ENCODE data around the gene SPANXN5. TPM values are rescaled to one million over a fixed set of nuclear protein-coding genes. Genes with fewer than 3 reads are reported as not detected.
"Not testable (repeated sequence)": the region's sequence is repeated elsewhere in the genome, so short reads cannot be mapped to it uniquely, and the experiment has no call there.

The SPANXN5 gene, protein sequence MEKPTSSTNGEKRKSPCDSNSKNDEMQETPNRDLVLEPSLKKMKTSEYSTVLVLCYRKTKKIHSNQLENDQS
- not detected for polyA plus RNA-seq

GRCh38 chrX:52797327-52797726, at the start of gene SPANXN5:
Gene SPANXN5, minus strand, starts transcription at chrX:52797427. Its CDS starts 79 bp downstream, at chrX:52797348.
- H3K27ac ChIP-seq (ENCODE audit: low read depth in 2 of 2, low read length in 1 of 2); H3K36me3 ChIP-seq (ENCODE audit: control insufficient read depth in 2 of 2, insufficient read depth in 2 of 2, low read length in 1 of 2); H3K4me3 ChIP-seq (ENCODE audit: low read depth in 1 of 2, low read length in 2 of 2); H3K4me1 ChIP-seq (ENCODE audit: control insufficient read depth in 2 of 2, insufficient read depth in 2 of 2, low read length in 1 of 2); H3K9me3 ChIP-seq (ENCODE audit: control insufficient read depth in 2 of 2, insufficient read depth in 1 of 2, low read depth in 1 of 2, low read length in 1 of 2); H3K27me3 ChIP-seq (ENCODE audit: control insufficient read depth in 1 of 2, insufficient read depth in 2 of 2, low read length in 2 of 2): not testable (repeated sequence)
- WGBS, 2 donors, result 80 to 86% methylated on average over 2 of the region's 2 CpGs

DNA sequence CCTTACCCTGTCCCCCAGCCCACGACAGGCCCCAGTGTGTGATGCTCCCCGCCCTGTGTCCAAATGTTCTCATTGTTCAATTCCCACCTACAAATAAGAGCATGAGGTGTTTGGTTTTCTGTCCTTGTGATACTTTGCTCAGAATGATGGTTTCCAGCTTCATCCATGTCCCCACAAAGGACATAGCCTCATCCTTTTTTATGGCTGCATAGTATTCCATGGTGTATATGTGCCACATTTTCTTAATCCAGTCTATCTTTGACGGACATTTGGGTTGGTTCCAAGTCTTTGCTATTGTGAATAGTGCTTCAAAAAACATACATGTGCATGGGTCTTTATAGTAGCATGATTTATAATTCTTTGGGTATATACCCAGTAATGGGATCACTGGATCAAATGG, 46.4 kb upstream of the SPANXN5 start:
- H3K4me3 ChIP-seq (ENCODE audit: low read depth in 1 of 2, low read length in 2 of 2); H3K27ac ChIP-seq (ENCODE audit: low read depth in 2 of 2, low read length in 1 of 2); H3K36me3 ChIP-seq (ENCODE audit: control insufficient read depth in 2 of 2, insufficient read depth in 2 of 2, low read length in 1 of 2); H3K9me3 ChIP-seq (ENCODE audit: control insufficient read depth in 2 of 2, insufficient read depth in 1 of 2, low read depth in 1 of 2, low read length in 1 of 2); H3K4me1 ChIP-seq (ENCODE audit: control insufficient read depth in 2 of 2, insufficient read depth in 2 of 2, low read length in 1 of 2); H3K27me3 ChIP-seq (ENCODE audit: control insufficient read depth in 1 of 2, insufficient read depth in 2 of 2, low read length in 2 of 2): not testable (repeated sequence)
- 81 to 83% methylated on average over 3 of the region's 3 CpGs for WGBS, 2 donors

DNA sequence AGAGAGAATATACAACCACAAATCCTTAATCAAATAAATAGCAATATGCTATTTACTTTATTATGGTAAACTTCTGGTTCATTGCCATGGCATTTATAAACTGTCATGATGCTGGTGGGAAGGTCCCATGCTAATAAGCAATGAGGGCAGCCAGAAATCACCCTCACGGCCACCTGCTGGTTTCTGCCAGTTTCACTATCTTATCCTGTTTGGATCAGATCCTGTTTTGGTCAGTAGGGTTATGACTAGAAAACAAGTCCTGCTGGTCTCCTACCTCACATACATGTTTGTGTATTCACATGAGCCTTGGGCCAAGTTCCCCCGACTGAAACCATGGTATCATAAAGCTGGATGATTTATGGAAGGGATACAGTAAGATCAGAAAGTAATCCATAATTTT, 41.9 kb upstream of the SPANXN5 start:
- H3K4me1 ChIP-seq (ENCODE audit: control insufficient read depth in 2 of 2, insufficient read depth in 2 of 2, low read length in 1 of 2), result no peaks in the 10 kb centered on the region
- WGBS, 2 donors, result 39 to 40% methylated on average over 2 of the region's 2 CpGs
- no peak overlapping the region for H3K27ac ChIP-seq (ENCODE audit: low read depth in 2 of 2, low read length in 1 of 2)
- no peaks in the 10 kb centered on the region for H3K36me3 ChIP-seq (ENCODE audit: control insufficient read depth in 2 of 2, insufficient read depth in 2 of 2, low read length in 1 of 2)
- H3K27me3 ChIP-seq (ENCODE audit: control insufficient read depth in 1 of 2, insufficient read depth in 2 of 2, low read length in 2 of 2), result no peaks in the 10 kb centered on the region
- no peaks in the 10 kb centered on the region for H3K9me3 ChIP-seq (ENCODE audit: control insufficient read depth in 2 of 2, insufficient read depth in 1 of 2, low read depth in 1 of 2, low read length in 1 of 2)
- H3K4me3 ChIP-seq (ENCODE audit: low read depth in 1 of 2, low read length in 2 of 2), result no peak overlapping the region

DNA sequence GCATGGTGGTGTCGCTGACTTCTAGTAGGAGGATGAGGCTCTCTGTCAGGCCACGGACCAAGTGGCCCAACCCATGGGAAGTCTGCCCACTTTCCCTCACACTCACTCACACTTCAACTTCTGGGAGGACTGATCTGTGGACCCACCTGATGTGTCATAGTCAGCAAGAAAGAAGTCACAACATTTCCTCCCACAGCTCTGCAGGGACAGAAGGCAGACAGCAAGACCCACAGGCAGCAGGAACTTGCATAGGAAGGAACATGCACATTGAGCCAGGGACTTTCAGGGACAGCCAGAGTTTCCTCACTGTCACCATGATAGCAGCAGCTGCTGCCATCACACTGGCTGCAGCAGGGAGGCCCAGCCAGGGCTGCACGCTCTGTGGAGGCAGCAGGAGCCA, 33.3 kb upstream of the SPANXN5 start:
- H3K36me3 ChIP-seq (ENCODE audit: control insufficient read depth in 2 of 2, insufficient read depth in 2 of 2, low read length in 1 of 2), result no peaks in the 10 kb centered on the region
- no peak overlapping the region for H3K27ac ChIP-seq (ENCODE audit: low read depth in 2 of 2, low read length in 1 of 2)
- no peaks in the 10 kb centered on the region for H3K9me3 ChIP-seq (ENCODE audit: control insufficient read depth in 2 of 2, insufficient read depth in 1 of 2, low read depth in 1 of 2, low read length in 1 of 2)
- no peaks in the 10 kb centered on the region for H3K4me1 ChIP-seq (ENCODE audit: control insufficient read depth in 2 of 2, insufficient read depth in 2 of 2, low read length in 1 of 2)
- H3K27me3 ChIP-seq (ENCODE audit: control insufficient read depth in 1 of 2, insufficient read depth in 2 of 2, low read length in 2 of 2), result no peaks in the 10 kb centered on the region
- H3K4me3 ChIP-seq (ENCODE audit: low read depth in 1 of 2, low read length in 2 of 2), result no peak overlapping the region
- 46 to 59% methylated on average over 3 of the region's 3 CpGs for WGBS, 2 donors

DNA sequence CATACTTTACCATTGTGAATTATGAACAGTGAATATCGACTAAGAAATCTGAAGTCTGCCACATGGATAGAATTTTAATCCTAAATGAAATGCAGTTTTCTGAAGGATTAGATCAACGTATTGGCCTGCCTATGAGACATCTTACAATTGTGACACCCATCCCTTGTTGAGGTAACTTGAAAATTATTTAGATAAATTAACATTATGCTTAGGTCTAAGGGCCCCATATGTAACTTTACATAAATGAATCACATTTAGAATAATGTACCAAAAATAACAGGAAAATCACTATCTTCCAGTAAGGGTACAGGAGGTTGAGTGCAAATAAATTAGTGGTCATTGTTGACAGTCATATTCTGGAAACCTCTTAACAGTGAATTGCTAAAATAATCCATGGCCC, 27.4 kb upstream of the SPANXN5 start:
- H3K4me1 ChIP-seq (ENCODE audit: control insufficient read depth in 2 of 2, insufficient read depth in 2 of 2, low read length in 1 of 2), result no peaks in the 10 kb centered on the region
- H3K4me3 ChIP-seq (ENCODE audit: low read depth in 1 of 2, low read length in 2 of 2), result no peak overlapping the region
- H3K9me3 ChIP-seq (ENCODE audit: control insufficient read depth in 2 of 2, insufficient read depth in 1 of 2, low read depth in 1 of 2, low read length in 1 of 2), result no peaks in the 10 kb centered on the region
- no peak overlapping the region for H3K27ac ChIP-seq (ENCODE audit: low read depth in 2 of 2, low read length in 1 of 2)
- H3K36me3 ChIP-seq (ENCODE audit: control insufficient read depth in 2 of 2, insufficient read depth in 2 of 2, low read length in 1 of 2), result no peaks in the 10 kb centered on the region
- WGBS, 2 donors, result 48 to 59% methylated on average over 2 of the region's 2 CpGs
- H3K27me3 ChIP-seq (ENCODE audit: control insufficient read depth in 1 of 2, insufficient read depth in 2 of 2, low read length in 2 of 2), result no peaks in the 10 kb centered on the region

DNA sequence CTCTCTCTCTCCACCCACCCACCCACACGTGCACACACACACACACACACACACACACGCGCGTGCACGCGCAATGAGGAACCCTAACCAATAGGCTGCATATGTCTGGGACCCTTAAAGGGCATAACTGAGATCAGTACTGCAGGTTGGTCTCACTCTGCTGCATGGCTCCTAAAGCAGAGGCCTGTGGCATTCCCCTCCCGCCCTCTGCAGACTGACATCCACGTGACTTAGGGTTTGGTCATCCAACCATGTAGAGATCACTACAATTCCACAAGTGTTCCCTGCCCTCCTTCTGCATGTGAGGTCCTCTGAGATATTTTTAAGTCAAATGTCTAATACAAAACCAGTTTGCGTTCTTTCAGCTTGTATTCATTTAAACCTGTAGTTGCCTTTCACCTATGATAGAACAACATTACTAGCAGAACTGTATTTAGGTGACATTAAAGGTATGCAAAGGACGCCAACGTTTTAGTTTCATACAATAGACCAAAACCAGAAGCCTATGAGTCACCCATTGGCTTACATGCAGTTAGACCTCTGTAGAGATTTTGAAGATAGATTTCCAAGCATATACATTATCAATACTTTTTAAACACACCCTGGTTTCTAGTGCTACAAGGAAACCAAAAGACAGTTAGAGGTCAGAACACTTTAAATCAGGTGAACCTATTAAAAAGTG, 24.0 kb upstream of the SPANXN5 start:
- H3K9me3 ChIP-seq (ENCODE audit: control insufficient read depth in 2 of 2, insufficient read depth in 1 of 2, low read depth in 1 of 2, low read length in 1 of 2), result no peaks in the 10 kb centered on the region
- 74 to 81% methylated on average over 11 of the region's 11 CpGs for WGBS, 2 donors
- H3K4me3 ChIP-seq (ENCODE audit: low read depth in 1 of 2, low read length in 2 of 2), result no peak overlapping the region
- H3K27me3 ChIP-seq (ENCODE audit: control insufficient read depth in 1 of 2, insufficient read depth in 2 of 2, low read length in 2 of 2), result no peaks in the 10 kb centered on the region
- H3K27ac ChIP-seq (ENCODE audit: low read depth in 2 of 2, low read length in 1 of 2), result no peak overlapping the region
- H3K36me3 ChIP-seq (ENCODE audit: control insufficient read depth in 2 of 2, insufficient read depth in 2 of 2, low read length in 1 of 2), result no peaks in the 10 kb centered on the region
- no peaks in the 10 kb centered on the region for H3K4me1 ChIP-seq (ENCODE audit: control insufficient read depth in 2 of 2, insufficient read depth in 2 of 2, low read length in 1 of 2)

GRCh38 chrX:52819788-52820187, 22.6 kb upstream of the SPANXN5 start:
- no peak overlapping the region for H3K27ac ChIP-seq (ENCODE audit: low read depth in 2 of 2, low read length in 1 of 2)
- H3K4me1 ChIP-seq (ENCODE audit: control insufficient read depth in 2 of 2, insufficient read depth in 2 of 2, low read length in 1 of 2), result no peaks in the 10 kb centered on the region
- H3K9me3 ChIP-seq (ENCODE audit: control insufficient read depth in 2 of 2, insufficient read depth in 1 of 2, low read depth in 1 of 2, low read length in 1 of 2), result no peaks in the 10 kb centered on the region
- H3K36me3 ChIP-seq (ENCODE audit: control insufficient read depth in 2 of 2, insufficient read depth in 2 of 2, low read length in 1 of 2), result no peaks in the 10 kb centered on the region
- H3K4me3 ChIP-seq (ENCODE audit: low read depth in 1 of 2, low read length in 2 of 2), result no peak overlapping the region
- 71 to 86% methylated on average over 4 of the region's 4 CpGs for WGBS, 2 donors
- H3K27me3 ChIP-seq (ENCODE audit: control insufficient read depth in 1 of 2, insufficient read depth in 2 of 2, low read length in 2 of 2), result no peaks in the 10 kb centered on the region

GRCh38 chrX:52811065-52811625, 13.9 kb upstream of the SPANXN5 start, which contains the start of gene XAGE5:
Gene XAGE5, plus strand, starts transcription at chrX:52811287. Its CDS starts 1,280 bp downstream, at chrX:52812567.
- Histone ChIP-seq H3K27me3 (ENCODE audit: control insufficient read depth in 1 of 2, insufficient read depth in 2 of 2, low read length in 2 of 2) (peaks cover 0 to 7% of the 10 kb centered on the region in 2 donors), H3K4me1 (ENCODE audit: control insufficient read depth in 2 of 2, insufficient read depth in 2 of 2, low read length in 1 of 2) (no peaks in the 10 kb centered on the region), H3K4me3 (ENCODE audit: low read depth in 1 of 2, low read length in 2 of 2) (no peak within 1 kb of the TSS), H3K27ac (ENCODE audit: low read depth in 2 of 2, low read length in 1 of 2) (no peak within 1 kb of the TSS), H3K36me3 (ENCODE audit: control insufficient read depth in 2 of 2, insufficient read depth in 2 of 2, low read length in 1 of 2) (no peaks in the 10 kb centered on the region), H3K9me3 (ENCODE audit: control insufficient read depth in 2 of 2, insufficient read depth in 1 of 2, low read depth in 1 of 2, low read length in 1 of 2) (no peaks in the 10 kb centered on the region)
- whole genome bisulfite sequencing, 2 donors, result 84 to 91% methylated on average over 25 of the region's 25 CpGs

DNA sequence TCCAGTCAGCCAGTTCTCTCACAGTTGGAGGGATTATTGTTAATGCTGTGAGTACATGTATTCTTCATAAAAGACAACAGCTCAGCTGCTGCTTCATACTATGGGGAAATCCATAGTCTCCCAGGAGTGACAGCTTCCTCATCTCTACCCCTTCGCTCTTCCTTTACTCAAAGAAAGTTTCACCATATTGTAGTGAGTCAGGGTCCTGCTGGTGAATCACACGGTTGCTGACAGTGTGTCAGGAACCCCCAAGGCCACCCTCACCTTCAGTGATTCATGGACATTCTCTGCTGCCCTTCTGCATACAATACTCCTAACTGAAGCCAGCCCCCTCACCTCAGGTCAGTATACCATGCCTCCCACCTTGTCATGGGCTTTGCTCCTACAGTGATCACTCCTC, 7.6 kb upstream of the SPANXN5 start:
- H3K36me3 ChIP-seq (ENCODE audit: control insufficient read depth in 2 of 2, insufficient read depth in 2 of 2, low read length in 1 of 2); H3K27me3 ChIP-seq (ENCODE audit: control insufficient read depth in 1 of 2, insufficient read depth in 2 of 2, low read length in 2 of 2); H3K27ac ChIP-seq (ENCODE audit: low read depth in 2 of 2, low read length in 1 of 2); H3K4me3 ChIP-seq (ENCODE audit: low read depth in 1 of 2, low read length in 2 of 2); H3K4me1 ChIP-seq (ENCODE audit: control insufficient read depth in 2 of 2, insufficient read depth in 2 of 2, low read length in 1 of 2); H3K9me3 ChIP-seq (ENCODE audit: control insufficient read depth in 2 of 2, insufficient read depth in 1 of 2, low read depth in 1 of 2, low read length in 1 of 2): not testable (repeated sequence)
- 63 to 70% methylated on average over 2 of the region's 2 CpGs for WGBS, 2 donors

- 77 to 82% methylated on average over 8 to 9 of the region's 11 CpGs for WGBS, 2 donors
- not testable (repeated sequence) for H3K27me3 ChIP-seq (ENCODE audit: control insufficient read depth in 1 of 2, insufficient read depth in 2 of 2, low read length in 2 of 2)
Observed at GRCh38 chrX:52773504-52773903, 23.7 kb downstream of the SPANXN5 start.

More at GRCh38 chrX:52773504-52773903, 23.7 kb downstream of the SPANXN5 start:
- not testable (repeated sequence) for H3K27ac ChIP-seq (ENCODE audit: low read depth in 2 of 2, low read length in 1 of 2); H3K36me3 ChIP-seq (ENCODE audit: control insufficient read depth in 2 of 2, insufficient read depth in 2 of 2, low read length in 1 of 2); H3K4me3 ChIP-seq (ENCODE audit: low read depth in 1 of 2, low read length in 2 of 2); H3K9me3 ChIP-seq (ENCODE audit: control insufficient read depth in 2 of 2, insufficient read depth in 1 of 2, low read depth in 1 of 2, low read length in 1 of 2); H3K4me1 ChIP-seq (ENCODE audit: control insufficient read depth in 2 of 2, insufficient read depth in 2 of 2, low read length in 1 of 2)

All from esophagus (tissue), 2 donors.